Coronary artery (tissue), 2 donors: ENCODE data around the gene HIF1AN.

Source experiments
- DNase-seq: peaks from one replicate; pipeline ENCODE4 v3.0.0-alpha.2; 2017; ENCODE audit warnings: low spot score
- H3K27ac ChIP-seq, 2 donors: fragments of 200-600 bp; sonication (generic); one replicate each; pipeline ENCODE4 v1.5.1; 2016 to 2019
- H3K4me3 ChIP-seq: fragments of 200-600 bp; sonication (generic); 2 replicates; pipeline ENCODE4 v1.5.1; 2016; ENCODE audit warnings: mild to moderate bottlenecking, moderate library complexity
- TF ChIP-seq, protein P1 (sequence below): fragments of 200-600 bp; sonication (generic); IDR thresholded peaks from one replicate; pipeline ENCODE4 v1.5.1; 2019; ENCODE audit warnings: antibody characterized with exemption

Gene HIF1AN

DNA sequence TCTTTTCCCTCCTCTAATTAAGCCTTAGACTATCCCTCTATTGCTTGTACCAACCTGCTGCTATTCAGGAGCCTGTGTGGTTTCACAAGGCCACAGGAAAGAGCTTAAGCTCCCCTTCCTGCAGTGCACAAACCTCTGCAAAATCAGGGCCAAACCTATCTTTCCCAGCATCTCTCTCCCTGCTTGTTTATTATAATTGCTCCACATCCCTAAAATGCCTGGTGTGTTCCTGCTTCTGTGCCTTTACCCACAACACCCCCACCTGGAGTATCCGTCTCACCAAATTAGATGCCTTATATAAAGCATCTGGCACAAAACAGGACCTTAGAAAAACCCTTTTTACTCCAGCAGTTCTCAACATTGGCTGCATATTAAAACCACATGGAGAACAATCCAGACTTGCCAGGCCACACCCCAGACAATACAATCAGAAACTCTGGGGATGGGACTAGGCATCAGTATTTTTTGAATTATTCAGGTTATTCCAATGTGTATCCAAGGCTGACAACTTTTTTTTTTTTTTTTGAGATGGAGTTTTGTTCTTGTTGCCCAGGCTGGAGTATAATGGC lies 32.7 kb upstream of the HIF1AN start:
- Histone ChIP-seq H3K27ac (no peak overlapping the region), H3K4me3 (no peak overlapping the region)
- no peak for DNase-seq
- TF ChIP-seq, protein P1, sequence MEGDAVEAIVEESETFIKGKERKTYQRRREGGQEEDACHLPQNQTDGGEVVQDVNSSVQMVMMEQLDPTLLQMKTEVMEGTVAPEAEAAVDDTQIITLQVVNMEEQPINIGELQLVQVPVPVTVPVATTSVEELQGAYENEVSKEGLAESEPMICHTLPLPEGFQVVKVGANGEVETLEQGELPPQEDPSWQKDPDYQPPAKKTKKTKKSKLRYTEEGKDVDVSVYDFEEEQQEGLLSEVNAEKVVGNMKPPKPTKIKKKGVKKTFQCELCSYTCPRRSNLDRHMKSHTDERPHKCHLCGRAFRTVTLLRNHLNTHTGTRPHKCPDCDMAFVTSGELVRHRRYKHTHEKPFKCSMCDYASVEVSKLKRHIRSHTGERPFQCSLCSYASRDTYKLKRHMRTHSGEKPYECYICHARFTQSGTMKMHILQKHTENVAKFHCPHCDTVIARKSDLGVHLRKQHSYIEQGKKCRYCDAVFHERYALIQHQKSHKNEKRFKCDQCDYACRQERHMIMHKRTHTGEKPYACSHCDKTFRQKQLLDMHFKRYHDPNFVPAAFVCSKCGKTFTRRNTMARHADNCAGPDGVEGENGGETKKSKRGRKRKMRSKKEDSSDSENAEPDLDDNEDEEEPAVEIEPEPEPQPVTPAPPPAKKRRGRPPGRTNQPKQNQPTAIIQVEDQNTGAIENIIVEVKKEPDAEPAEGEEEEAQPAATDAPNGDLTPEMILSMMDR, result no peak

DNA sequence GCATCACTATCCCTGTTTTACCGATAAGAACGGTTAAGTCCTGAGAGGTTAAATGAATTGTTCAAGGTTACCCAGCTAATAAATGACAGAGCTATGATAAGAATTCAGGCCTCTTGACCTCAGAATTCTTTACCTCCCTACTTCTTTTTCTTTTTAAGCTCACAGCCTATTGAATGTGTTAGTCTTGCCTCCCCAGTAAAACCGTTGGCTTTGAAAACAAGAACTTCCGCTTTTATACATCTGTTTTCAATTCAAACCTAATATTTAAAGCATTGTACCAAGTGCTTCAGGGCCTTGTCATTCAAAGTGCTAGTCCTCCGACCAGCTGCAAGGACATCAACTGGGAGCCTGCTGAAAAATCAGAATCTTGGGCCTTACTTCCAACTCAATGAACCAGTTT lies 31.6 kb upstream of the HIF1AN start:
- TF ChIP-seq, protein P1, result no peak
- H3K4me3 ChIP-seq, result no peak overlapping the region
- H3K27ac ChIP-seq, result no peak overlapping the region
- no peak for DNase-seq

DNA sequence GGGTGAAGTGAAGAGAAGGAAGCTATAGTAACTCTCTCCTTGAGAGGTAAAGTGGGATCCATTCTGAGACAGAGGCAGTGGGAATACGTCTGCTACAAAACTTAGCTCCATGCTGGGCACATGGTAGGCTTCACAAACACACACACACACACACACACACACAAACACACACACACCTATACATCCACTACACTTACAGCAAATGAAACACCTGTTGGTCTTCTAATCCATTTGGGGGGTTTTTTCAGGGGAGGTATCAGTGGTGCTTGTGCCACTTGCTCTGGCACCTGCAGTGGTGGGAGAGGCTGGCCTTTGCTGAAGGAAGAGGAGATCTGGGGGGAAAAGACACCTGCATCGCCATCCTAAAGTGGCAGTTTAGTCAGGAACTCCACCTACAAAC lies 30.6 kb upstream of the HIF1AN start:
- TF ChIP-seq, protein P1, result no peak
- no peak for DNase-seq
- H3K27ac ChIP-seq, result no peak overlapping the region

DNA sequence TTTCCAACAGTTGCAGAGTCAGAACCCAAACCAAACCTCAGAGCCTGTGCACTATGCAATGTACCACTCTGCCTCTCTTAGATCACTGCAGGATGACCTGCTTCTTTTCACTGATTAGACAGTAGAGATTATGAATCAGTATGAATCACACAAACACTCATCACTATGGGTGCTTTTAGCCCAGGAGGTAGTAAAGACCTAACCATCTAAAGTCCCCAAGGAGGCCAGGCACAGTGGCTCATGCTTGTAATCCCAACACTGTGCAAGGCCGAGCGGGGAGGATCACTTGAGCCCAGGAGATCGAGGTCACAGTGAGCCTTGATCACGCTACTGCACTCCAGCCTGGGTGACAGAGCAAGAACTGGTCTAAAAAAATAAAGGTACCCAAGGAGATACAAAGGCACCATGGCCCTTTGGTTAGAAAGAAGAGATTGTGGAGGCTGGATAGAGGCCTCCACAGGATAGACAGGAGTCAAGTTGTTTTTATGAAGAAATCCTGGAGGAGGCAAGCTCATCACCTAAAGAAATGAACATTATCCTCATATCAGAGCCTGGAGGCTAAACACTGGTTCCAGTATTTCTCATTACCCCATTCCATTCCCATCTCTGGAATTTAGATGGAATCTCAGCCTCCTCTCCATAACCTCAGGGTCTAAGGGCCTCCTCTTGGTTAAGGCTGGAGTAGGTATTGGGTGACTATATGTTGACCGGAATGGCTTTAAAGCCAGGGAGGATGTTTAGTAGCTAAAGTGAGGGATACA lies 29.0 kb upstream of the HIF1AN start:
- no peak for DNase-seq
- Histone ChIP-seq H3K4me3 (no peak overlapping the region), H3K27ac (no peak overlapping the region)
- TF ChIP-seq, protein P1, result no peak

More for the DNA sequence above, 30.6 kb upstream of the HIF1AN start:
- H3K4me3 ChIP-seq, result no peak overlapping the region

DNA sequence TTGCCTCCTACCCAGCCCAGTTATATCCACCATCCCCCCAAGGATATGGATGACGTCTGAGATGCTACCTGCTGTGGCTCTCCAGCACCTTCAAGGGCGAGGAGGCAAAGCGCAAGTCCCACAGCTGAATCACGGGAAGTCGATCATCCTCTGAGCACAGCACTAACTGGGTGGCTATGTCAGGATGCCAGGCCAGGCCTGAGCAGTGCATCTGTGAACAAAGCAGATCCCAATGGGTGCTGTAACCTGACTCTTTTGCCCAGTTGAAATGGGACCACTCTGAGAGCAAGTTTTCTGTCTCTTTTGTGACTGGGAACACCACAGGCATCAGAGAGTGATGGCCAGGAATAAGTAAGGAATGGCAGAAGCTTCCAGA lies 28.4 kb upstream of the HIF1AN start:
- Histone ChIP-seq H3K27ac (no peak overlapping the region), H3K4me3 (no peak overlapping the region)
- TF ChIP-seq, protein P1, result no peak
- no peak for DNase-seq

DNA sequence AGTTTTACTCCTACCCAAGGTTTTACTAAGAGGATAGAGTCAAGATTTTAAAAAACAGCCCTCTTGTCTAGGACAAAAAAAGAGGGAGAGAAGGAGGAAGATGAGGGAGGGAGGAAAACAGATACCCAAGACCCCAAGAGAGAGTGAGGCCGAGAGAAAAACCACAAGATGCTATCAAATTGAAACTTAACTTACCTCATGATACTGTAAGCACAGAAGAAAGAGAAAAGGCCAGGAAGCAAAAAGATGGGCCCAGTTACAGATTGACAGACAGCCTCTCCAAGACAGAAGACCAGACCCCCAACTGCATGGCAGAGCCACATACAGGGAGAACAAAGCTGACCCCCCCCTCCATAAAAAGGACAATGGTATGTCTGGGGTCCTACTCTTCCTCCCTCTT lies 27.5 kb upstream of the HIF1AN start:
- DNase-seq, result no peak
- H3K27ac ChIP-seq, result no peak overlapping the region
- TF ChIP-seq, protein P1, result no peak
- no peak overlapping the region for H3K4me3 ChIP-seq

DNA sequence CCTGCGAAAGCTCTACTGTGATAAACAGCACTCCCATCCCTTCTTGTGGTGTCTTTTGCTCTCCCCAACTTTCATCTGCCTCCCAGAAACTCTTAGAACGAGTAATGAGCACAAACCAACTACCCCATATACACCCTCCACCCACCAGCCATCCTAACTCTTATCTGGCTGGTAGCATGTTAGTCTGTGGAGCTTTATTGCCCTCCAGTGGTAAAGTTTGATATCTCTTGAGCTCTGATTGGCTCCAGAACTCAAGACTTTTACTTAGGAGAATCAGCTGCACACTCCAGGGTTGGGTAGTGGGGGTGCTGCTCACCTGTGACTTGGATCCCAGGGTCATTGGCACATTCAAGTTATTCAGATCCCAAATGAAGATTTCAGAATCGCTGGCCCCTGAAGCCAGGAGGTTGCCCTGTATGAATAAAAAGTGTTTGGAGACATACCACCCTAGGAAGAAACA lies 27.0 kb upstream of the HIF1AN start:
- no peak for DNase-seq
- TF ChIP-seq, protein P1, result no peak
- H3K27ac ChIP-seq, result no peak overlapping the region
- H3K4me3 ChIP-seq, result no peak overlapping the region
